ENCODE measurements around the gene MYCN.
"Not testable (repeated sequence)": the region's sequence is repeated elsewhere in the genome, so short reads cannot be mapped to it uniquely, and the experiment has no call there.

The MYCN gene

GRCh38 chr2:15907461-15908324 lies 32.7 kb upstream of the MYCN start:
- no peak for DNase-seq (ENCODE audit: low read depth)

- DNase-seq (ENCODE audit: low read depth), result no peak
Measured at GRCh38 chr2:15908371-15908770, 32.0 kb upstream of the MYCN start.

- DNase-seq (ENCODE audit: low read depth), result no peak
Measured at GRCh38 chr2:15909157-15909556, 31.2 kb upstream of the MYCN start.

- no peak for DNase-seq (ENCODE audit: low read depth)
Measured at GRCh38 chr2:15909736-15910135, 30.6 kb upstream of the MYCN start.

- DNase-seq (ENCODE audit: low read depth), result not testable (repeated sequence)
Measured at GRCh38 chr2:15911270-15911669, 29.1 kb upstream of the MYCN start.

- no peak for DNase-seq (ENCODE audit: low read depth)
Measured at GRCh38 chr2:15911686-15912085, 28.7 kb upstream of the MYCN start.

- no peak for DNase-seq (ENCODE audit: low read depth)
Measured at GRCh38 chr2:15912203-15912602, 28.1 kb upstream of the MYCN start.

- no peak for DNase-seq (ENCODE audit: low read depth)
Measured at GRCh38 chr2:15913146-15913545, 27.2 kb upstream of the MYCN start.

GRCh38 chr2:15914596-15915385 lies 25.6 kb upstream of the MYCN start:
- DNase-seq (ENCODE audit: low read depth), result no peak

- DNase-seq (ENCODE audit: low read depth), result not testable (repeated sequence)
Measured at GRCh38 chr2:15915546-15915945, 24.8 kb upstream of the MYCN start.

- DNase-seq (ENCODE audit: low read depth), result no peak
Measured at GRCh38 chr2:15916336-15916735, 24.0 kb upstream of the MYCN start.

- DNase-seq (ENCODE audit: low read depth), result no peak
Measured at GRCh38 chr2:15918761-15919356, 21.5 kb upstream of the MYCN start.

GRCh38 chr2:15919716-15920434 lies 20.5 kb upstream of the MYCN start:
- no peak for DNase-seq (ENCODE audit: low read depth)

GRCh38 chr2:15920696-15921095 lies 19.7 kb upstream of the MYCN start:
- DNase-seq (ENCODE audit: low read depth), result no peak

- no peak for DNase-seq (ENCODE audit: low read depth)
Measured at GRCh38 chr2:15923597-15923996, 16.8 kb upstream of the MYCN start.

- DNase-seq (ENCODE audit: low read depth), result no peak
Measured at GRCh38 chr2:15925819-15926218, 14.5 kb upstream of the MYCN start.

- DNase-seq (ENCODE audit: low read depth), result no peak
Measured at GRCh38 chr2:15926252-15926651, 14.1 kb upstream of the MYCN start.

GRCh38 chr2:15927551-15928218 lies 12.7 kb upstream of the MYCN start:
- DNase-seq (ENCODE audit: low read depth), result no peak

- DNase-seq (ENCODE audit: low read depth), result not testable (repeated sequence)
Measured at GRCh38 chr2:15929008-15929407, 11.3 kb upstream of the MYCN start.

GRCh38 chr2:15929861-15930260 lies 10.5 kb upstream of the MYCN start:
- no peak for DNase-seq (ENCODE audit: low read depth)

- DNase-seq (ENCODE audit: low read depth), result no peak
Measured at GRCh38 chr2:15930589-15931318, 9.6 kb upstream of the MYCN start.
